GM12891 (cell line): ENCODE data around the gene CDC7.

Experiments
- DNase-seq: peaks from one replicate; pipeline ENCODE4 v3.0.0; 2011; ENCODE audit warnings: low spot score; ENCODE audit not compliant: insufficient read length
- FAIRE-seq: peaks from 2 replicates; lab custom pipeline; 2011; peaks lifted over from hg19 to GRCh38; lab: Jason Lieb, UNC
- PAX5 ChIP-seq: IDR thresholded peaks from 2 replicates; pipeline ENCODE4 v1.6.1; 2011; ENCODE audit warnings: low read length, moderate library complexity, mild to moderate bottlenecking; ENCODE audit not compliant: insufficient read depth, severe bottlenecking
- POLR2A ChIP-seq: IDR thresholded peaks from 2 replicates; pipeline ENCODE4 v1.6.1; 2011; ENCODE audit warnings: low read depth, low read length, control low read depth
- POLR2AphosphoS5 ChIP-seq: IDR thresholded peaks from 2 replicates; pipeline ENCODE4 v1.6.1; 2011; ENCODE audit warnings: low read depth, low read length, control low read depth
- POU2F2 ChIP-seq: IDR thresholded peaks from 2 replicates; pipeline ENCODE4 v1.6.1; 2011; ENCODE audit warnings: low read depth, mild to moderate bottlenecking, control low read depth, low read length, moderate library complexity
- SPI1 ChIP-seq: IDR thresholded peaks from 2 replicates; pipeline ENCODE4 v1.6.1; 2011; ENCODE audit warnings: low read depth, low read length, control low read depth
- TAF1 ChIP-seq: IDR thresholded peaks from 2 replicates; pipeline ENCODE4 v1.6.1; 2011; ENCODE audit warnings: low read depth, low read length, control low read depth

Gene CDC7

DNA sequence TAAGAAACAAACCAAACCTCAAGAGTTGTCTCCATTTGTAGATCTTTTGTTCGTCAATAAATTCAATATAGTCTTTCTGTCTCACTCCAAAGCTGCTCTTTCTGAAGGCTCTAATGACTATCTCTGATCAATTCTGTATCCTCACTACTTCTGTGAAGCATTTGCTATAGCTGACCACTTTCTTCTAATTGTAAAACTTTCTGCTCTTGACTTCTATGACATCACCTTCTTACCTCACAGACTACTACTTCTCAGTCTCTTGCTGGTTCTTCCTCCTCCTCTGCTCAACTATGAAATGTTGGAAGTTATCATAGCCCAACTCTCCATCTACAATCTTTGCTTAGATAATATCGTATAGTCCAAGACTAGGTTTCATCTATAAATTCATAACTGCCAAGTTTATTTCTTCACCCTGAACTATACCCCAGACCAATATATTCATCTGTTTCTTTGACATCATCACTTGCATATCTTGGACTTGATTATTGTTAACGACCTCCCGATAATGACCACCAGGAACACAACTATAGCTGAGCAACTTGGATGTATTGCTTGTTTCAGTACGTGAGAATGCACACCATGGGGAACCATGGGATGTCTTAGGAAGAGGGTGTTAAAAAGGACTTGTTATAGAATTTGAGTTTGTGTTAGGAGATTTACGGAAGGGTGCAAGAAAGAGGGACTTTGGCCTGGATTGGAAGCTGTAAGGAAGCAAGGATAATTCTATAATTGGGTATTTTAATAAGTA, 2.0 kb upstream of the CDC7 start:
- DNase-seq (no peak), FAIRE-seq (no peak)
- no peak for TF ChIP-seq TAF1
- TF ChIP-seq PAX5 = no peak
- no peak for TF ChIP-seq POLR2A
- TF ChIP-seq SPI1 = no peak
- TF ChIP-seq POLR2AphosphoS5 = no peak
- no peak for TF ChIP-seq POU2F2

DNA sequence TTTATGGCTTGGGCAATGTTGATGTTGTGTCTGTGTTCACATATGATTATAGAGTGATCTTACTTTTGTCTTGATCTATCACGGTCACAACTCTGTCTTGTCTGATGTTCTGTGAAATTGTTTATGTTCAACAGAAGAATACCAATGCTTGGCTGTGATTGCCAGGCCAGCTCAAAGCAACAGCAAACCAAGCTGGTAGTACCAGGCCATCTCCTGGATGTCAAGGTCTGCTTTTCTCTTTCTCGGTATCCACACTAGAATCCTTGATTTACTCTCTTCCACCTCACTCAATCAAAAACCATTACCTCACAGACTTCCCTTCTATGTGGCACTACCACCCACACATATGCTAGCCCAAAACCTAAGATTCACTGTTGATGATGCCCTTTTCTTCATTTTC, 1.3 kb upstream of the CDC7 start:
- FAIRE-seq (no peak), DNase-seq (no peak)
- TF ChIP-seq SPI1 = no peak

DNA sequence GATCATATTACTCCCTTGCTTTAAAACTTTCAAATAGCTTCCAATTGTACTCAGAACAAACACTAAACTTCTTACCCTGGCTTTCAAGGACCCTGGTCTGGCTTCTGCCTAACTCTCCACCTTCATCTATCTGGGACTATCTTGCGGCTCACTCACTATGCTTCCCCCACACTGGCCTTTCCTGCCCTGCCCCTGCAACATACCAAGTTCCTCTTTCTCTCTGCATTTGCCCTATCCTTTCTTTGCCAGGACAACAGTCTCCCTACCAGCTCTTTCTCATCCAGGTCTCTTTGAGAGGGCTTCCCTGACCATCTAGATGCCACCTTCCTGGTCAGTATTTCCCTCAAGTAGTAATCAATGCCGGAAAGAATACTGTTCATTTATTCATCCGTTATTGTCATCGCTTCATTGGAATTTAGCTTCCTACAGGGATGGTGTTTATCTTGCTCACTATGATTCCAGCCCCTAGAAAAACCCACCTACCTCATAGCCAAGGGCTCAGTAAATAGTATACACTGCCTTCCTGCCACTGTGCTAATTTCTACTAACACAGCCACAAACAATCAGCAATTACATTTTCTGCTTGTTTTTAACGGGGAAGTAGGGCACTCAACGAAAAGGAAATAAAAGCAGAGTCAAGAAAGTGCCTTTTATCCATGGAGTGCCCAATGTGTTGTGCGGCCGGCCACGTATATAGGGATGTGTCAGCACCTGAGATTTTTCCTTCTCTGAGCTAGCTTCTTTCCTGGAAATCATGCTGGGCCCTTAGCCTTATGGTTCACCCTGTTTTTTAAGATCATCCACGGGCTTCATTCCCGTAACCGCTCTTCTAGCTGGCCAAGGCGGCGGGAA, 521 bp upstream of the CDC7 start:
- TF ChIP-seq POLR2AphosphoS5 = no peak
- no peak for TF ChIP-seq POU2F2
- no peak for TF ChIP-seq POLR2A
- no peak for TF ChIP-seq SPI1
- TF ChIP-seq TAF1 = no peak
- no peak for TF ChIP-seq PAX5
- DNase-seq (no peak), FAIRE-seq (peak; percentile 92)

DNA sequence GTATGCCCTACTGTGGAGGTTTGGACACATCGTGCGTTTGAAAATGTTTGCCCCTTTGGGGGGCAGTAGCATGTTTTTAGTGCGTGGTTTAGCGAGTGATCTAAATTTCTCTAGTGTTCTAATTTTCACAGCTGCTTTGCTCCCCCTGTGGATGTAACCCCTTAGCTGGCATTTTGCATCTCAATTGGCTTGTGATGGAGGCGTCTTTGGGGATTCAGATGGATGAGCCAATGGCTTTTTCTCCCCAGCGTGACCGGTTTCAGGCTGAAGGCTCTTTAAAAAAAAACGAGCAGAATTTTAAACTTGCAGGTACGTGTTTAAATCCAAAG, 836 bp downstream of the CDC7 start:
- TF ChIP-seq PAX5 = no peak
- TF ChIP-seq POLR2A = no peak
- no peak for TF ChIP-seq POU2F2
- TF ChIP-seq POLR2AphosphoS5 = no peak
- no peak for TF ChIP-seq SPI1
- TF ChIP-seq TAF1 = no peak
- DNase-seq (no peak), FAIRE-seq (no peak)

DNA sequence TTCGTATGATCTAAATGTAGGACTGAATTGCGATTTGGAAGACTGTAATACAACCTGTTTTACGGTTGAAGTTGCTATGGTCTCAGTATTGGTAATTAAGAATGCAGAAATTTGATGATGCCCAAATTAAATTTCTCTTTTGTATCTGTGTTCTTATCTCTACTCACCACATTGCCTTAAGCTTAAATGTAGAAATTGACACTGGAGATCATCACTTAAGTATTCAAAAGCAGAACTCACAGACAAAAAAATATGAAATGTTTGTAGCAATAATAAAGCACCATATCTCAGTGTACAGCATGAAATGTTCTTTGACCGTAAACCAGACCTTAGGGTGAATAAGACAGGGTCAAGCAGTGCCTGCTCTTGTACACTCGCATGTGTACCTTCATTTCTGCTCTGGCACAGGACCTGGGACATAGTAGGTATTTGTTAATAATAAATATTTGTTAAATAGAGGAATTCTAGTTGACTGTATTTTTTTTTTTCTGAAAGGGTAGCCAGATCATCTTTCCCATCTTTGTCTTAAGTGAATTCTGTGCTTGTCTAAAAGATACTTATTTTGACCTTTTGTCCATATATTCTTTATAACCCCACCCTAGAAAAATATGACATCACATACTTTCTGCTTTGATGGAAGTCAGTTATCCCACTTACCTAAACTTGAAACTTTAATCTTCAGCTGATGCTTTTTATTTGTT, 1.5 kb downstream of the CDC7 start:
- TF ChIP-seq POLR2A (no peak), SPI1 (no peak), PAX5 (no peak), POLR2AphosphoS5 (no peak), POU2F2 (no peak), TAF1 (no peak)
- DNase-seq (no peak), FAIRE-seq (no peak)

DNA sequence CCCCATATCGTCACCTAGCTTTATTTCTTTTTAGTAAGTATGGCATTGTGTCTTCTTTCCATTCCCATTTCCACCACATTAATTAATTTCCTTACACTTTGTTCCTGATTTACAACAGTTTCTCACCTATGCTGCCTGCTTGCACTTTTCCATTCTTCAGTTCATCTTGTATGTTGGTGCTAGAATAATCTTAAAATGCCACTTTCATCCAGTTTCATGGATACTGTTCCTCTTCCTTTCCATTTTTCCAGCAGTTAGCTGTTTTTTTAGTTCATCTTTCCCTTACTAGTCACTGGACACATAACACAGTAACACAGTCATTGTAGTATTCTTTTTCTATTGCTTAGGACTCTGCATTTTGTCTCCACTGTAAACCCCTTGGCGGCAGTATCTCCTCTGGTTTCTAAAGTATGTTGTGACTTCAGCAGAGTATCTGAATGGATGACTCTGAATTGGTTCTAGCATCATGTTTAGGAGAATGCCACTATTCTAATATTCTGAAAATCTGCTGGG, 2.1 kb downstream of the CDC7 start:
- DNase-seq (no peak), FAIRE-seq (no peak)
- TF ChIP-seq SPI1 = no peak
- TF ChIP-seq POLR2A = no peak

DNA sequence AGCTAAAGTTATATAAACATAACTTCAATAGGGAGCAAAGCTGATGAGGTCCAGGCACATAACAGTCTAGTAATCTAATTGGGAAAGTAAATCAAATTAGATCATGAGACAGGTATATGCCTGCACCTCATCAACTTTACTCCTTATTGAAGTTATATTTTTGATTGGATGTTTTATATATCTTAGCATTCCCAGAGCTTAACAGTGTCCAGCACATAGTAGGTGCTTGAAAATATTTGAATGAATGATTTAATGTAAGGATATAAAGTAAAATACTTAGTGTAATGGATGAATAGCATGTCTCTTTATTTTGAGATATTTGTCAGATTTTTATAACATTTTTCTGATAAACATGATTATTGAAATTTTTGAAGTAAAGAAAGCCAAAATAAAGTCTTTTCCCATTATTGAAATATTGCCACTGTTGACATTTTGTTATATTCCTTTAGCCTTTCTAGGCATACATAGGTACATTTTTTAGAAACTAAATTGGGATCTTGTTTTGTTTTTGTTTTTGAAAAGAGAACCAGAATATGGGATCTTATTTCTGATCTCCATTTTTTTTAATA, 2.8 kb downstream of the CDC7 start:
- DNase-seq (no peak), FAIRE-seq (no peak)
- TF ChIP-seq PAX5 (no peak), POU2F2 (no peak), SPI1 (no peak), POLR2AphosphoS5 (no peak), POLR2A (no peak), TAF1 (no peak)

DNA sequence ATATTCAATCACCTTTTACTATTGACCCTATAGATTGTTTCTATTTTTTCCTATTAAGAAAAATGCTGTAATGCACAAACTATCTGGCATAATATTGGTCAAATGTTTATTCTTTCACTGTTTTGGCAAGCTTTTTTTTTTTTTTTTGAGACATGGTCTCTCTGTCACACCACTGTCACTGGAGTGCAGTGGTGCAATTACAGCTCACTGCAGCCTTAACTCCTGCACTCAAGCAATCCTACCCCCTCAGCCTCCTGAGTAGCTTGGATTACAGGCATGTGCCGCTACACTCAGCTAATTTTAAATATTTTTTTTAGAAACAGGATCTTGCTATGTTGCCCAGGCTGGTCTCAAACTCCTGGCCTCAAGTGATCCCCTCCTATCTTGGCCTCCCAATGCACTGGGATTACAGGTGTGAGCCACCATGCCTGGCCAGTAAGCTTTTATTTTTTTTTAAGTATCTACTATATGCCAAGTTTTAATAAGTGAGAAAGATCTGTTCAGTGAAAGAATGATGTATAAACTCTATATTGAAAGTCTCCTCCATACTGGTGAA, 3.4 kb downstream of the CDC7 start:
- FAIRE-seq (no peak), DNase-seq (no peak)
- no peak for TF ChIP-seq TAF1
- TF ChIP-seq SPI1 = no peak
- no peak for TF ChIP-seq POLR2AphosphoS5
- TF ChIP-seq PAX5 = no peak
- no peak for TF ChIP-seq POLR2A
- TF ChIP-seq POU2F2 = no peak

DNA sequence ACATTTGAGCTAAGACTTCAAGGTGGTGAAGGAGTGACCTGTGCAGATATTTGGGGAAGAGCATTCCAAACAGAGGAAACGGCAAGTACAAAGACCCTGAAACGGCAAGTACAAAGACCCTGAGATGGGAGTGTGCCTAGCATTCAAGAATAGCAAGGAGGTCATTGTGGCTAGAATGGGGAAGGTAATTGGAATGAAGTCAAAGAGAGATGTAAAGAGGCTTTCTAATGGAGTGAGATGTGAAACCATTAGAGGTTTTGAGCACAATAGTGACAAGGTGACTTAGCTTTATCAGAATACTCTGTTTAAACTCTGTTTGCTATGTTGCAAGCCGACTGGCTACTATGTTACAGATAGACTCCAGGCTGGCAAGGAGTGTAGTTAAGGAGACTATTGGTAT, 4.4 kb downstream of the CDC7 start:
- peak; percentile 62 for FAIRE-seq
- DNase-seq = no peak
- TF ChIP-seq POLR2AphosphoS5 = no peak
- no peak for TF ChIP-seq PAX5
